ENCODE measurements around the gene CCDC91. TPM values are rescaled to one million over a fixed set of nuclear protein-coding genes. Genes with fewer than 3 reads are reported as not detected.

The CCDC91 gene
- total RNA-seq, 1 donor from 2014 or later = 23.2 TPM

DNA sequence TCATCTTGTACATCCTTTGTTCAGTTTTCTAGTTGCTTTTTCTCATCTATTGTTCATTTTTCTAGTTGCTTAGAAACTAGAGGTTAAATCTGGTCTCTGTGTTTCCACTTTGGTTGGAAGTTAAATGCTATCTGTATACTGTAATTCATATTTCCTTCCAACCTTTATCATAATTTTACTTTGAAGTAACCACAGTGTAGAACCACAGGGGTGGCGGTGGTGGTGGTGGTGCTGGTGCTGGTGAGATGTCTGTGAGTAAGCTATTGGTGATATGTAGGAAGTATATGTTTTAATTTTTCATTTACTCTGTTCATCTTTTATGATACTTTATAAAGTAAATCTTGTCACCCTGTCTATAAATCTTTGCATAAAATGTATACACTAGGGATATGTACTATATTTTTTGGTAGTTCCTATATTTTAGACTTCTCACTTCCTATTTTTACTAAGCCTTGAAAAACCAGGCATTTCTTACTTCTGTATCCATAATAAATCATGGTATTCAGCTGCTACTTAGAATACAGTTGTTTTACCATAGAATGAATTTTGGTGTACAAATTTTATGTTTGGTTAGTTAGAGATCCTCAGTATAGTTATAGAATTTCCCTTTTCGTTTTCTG is 31.9 kb downstream of the CCDC91 start:
- no peaks in the 10 kb centered on the region for H3K4me1 Mint-ChIP-seq (ENCODE audit: unreplicated experiment)
- H3K9me3 Mint-ChIP-seq = peaks cover 4% of the 10 kb centered on the region
- TF ChIP-seq, protein P1, sequence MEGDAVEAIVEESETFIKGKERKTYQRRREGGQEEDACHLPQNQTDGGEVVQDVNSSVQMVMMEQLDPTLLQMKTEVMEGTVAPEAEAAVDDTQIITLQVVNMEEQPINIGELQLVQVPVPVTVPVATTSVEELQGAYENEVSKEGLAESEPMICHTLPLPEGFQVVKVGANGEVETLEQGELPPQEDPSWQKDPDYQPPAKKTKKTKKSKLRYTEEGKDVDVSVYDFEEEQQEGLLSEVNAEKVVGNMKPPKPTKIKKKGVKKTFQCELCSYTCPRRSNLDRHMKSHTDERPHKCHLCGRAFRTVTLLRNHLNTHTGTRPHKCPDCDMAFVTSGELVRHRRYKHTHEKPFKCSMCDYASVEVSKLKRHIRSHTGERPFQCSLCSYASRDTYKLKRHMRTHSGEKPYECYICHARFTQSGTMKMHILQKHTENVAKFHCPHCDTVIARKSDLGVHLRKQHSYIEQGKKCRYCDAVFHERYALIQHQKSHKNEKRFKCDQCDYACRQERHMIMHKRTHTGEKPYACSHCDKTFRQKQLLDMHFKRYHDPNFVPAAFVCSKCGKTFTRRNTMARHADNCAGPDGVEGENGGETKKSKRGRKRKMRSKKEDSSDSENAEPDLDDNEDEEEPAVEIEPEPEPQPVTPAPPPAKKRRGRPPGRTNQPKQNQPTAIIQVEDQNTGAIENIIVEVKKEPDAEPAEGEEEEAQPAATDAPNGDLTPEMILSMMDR (conservative IDR thresholded peaks at IDR 0.05) = no peak
- H3K36me3 Mint-ChIP-seq = peaks cover 31% of the 10 kb centered on the region
- H3K4me3 Mint-ChIP-seq = no peak overlapping the region
- DNase-seq (ENCODE audit: extremely low spot score, unreplicated experiment) = no peak
- H3K27ac Mint-ChIP-seq = no peak overlapping the region
- no peaks in the 10 kb centered on the region for H3K27me3 Mint-ChIP-seq

DNA sequence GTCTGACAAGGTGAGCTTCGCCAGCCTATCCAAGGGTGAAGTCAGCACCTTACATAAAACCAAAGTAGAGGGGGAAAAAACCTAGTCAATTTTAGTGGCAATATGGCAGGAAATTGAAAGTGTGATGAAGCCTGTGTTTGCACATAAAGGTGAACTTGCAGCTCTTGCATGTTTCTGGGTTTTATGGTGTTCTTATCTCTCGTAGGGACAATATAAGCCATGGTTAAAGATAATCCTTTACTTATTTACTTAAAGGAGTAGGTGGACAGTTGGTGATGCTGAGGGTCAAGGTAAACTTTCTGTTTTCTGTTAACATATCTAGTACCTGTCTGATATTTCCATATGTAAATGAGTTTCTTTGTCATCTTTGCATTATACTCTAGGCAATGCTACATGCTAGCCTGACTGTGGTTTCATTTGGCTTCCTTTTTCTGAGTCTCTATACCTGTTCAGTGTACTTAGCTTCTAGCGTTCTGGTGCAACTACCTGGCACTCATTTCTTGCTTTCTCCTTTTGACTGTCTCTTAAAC is 32.8 kb downstream of the CCDC91 start:
- DNase-seq (ENCODE audit: extremely low spot score, unreplicated experiment) = no peak
- no peaks in the 10 kb centered on the region for H3K4me1 Mint-ChIP-seq (ENCODE audit: unreplicated experiment)
- H3K4me3 Mint-ChIP-seq = peak overlapping the region; percentile 46
- H3K27ac Mint-ChIP-seq = no peak overlapping the region
- H3K27me3 Mint-ChIP-seq = no peaks in the 10 kb centered on the region
- TF ChIP-seq, protein P1 (conservative IDR thresholded peaks at IDR 0.05) = no peak
- peaks cover 30% of the 10 kb centered on the region for H3K36me3 Mint-ChIP-seq
- H3K9me3 Mint-ChIP-seq = peaks cover 1% of the 10 kb centered on the region

DNA sequence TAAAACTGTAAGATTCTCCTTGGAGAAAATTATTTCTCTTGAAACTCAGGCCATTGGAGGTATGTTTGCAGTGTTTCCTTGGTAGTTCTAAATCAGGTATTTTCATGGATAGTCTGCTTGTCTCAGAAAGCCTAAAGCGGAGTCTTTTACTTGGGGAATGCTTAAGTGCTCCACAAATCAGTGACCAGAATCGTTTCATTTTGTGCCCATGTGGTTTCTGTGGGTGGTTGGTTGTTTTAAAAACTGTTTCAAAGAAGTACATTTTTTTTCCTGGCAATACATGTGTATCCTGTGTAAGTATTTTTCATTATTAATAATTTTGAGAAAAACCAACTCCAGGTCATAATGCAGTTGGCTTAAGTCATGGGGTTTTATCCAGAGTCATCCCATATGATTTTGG is 33.6 kb downstream of the CCDC91 start:
- DNase-seq (ENCODE audit: extremely low spot score, unreplicated experiment) = no peak
- Mint-ChIP-seq H3K27me3 (no peaks in the 10 kb centered on the region), H3K27ac (no peak overlapping the region), H3K4me3 (no peak overlapping the region), H3K4me1 (ENCODE audit: unreplicated experiment) (no peaks in the 10 kb centered on the region), H3K36me3 (peaks cover 28% of the 10 kb centered on the region), H3K9me3 (no peaks in the 10 kb centered on the region)
- TF ChIP-seq, protein P1 (conservative IDR thresholded peaks at IDR 0.05) = no peak

- Mint-ChIP-seq H3K36me3 (peaks cover 33% of the 10 kb centered on the region), H3K9me3 (no peaks in the 10 kb centered on the region), H3K27ac (no peak overlapping the region), H3K27me3 (no peaks in the 10 kb centered on the region), H3K4me3 (no peak overlapping the region), H3K4me1 (ENCODE audit: unreplicated experiment) (no peaks in the 10 kb centered on the region)
- TF ChIP-seq, protein P1 (conservative IDR thresholded peaks at IDR 0.05) = no peak
- DNase-seq (ENCODE audit: extremely low spot score, unreplicated experiment) = no peak
These were observed 36.4 kb downstream of the CCDC91 start for GRCh38 chr12:28226705-28227104.

DNA sequence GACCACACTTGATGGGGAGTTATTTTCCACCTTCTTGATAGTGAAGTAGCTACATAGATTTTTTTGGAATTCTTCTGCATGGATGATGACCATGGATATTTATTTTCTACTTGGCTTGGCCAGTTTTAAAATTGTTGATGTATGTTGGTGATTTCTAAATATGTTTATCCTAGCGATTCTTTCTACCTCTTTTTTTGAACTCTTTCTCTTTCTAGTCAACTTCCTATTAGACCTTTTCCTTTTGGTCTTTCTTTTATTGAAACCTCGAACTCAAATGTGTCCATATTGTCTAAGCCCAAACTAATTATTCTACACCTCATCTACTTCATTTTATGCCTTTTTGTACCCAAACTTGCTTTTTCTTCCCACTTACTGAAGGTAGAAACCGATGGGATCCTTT is 37.0 kb downstream of the CCDC91 start:
- no peaks in the 10 kb centered on the region for H3K4me1 Mint-ChIP-seq (ENCODE audit: unreplicated experiment)
- no peaks in the 10 kb centered on the region for H3K9me3 Mint-ChIP-seq
- H3K27ac Mint-ChIP-seq = no peak overlapping the region
- H3K27me3 Mint-ChIP-seq = no peaks in the 10 kb centered on the region
- H3K36me3 Mint-ChIP-seq = peaks cover 28% of the 10 kb centered on the region
- no peak for DNase-seq (ENCODE audit: extremely low spot score, unreplicated experiment)
- no peak overlapping the region for H3K4me3 Mint-ChIP-seq
- TF ChIP-seq, protein P1 (conservative IDR thresholded peaks at IDR 0.05) = no peak

Measured in type B pancreatic cell (in vitro differentiated cells).